GM19025 (cell line): ENCODE data around the gene PCGF2.
A peak's percentile ranks its signal among the peaks of the same experiment; 100 is the strongest.
"Not testable (repeated sequence)": the region's sequence is repeated elsewhere in the genome, so short reads cannot be mapped to it uniquely, and the experiment has no call there.

Experiments
- ATAC-seq: cut with Tn5 transposase; IDR thresholded peaks from one replicate; pipeline ENCODE4 v1.9.1; 2021; ENCODE audit warnings: mild to moderate bottlenecking, low read depth, moderate library complexity; ENCODE audit not compliant: unreplicated experiment

Gene PCGF2

GRCh38 chr17:38748149-38748891 lies at the start of gene PCGF2:
PCGF2 (minus strand) TSS chr17:38748336; CDS start chr17:38740402, 7,934 bp downstream.
- ATAC-seq: no peak

- ATAC-seq: no peak
Observed at GRCh38 chr17:38797828-38798227, 49.7 kb upstream of the PCGF2 start.

GRCh38 chr17:38797158-38797490 lies 49.0 kb upstream of the PCGF2 start:
- no peak for ATAC-seq

- ATAC-seq: no peak
Observed at GRCh38 chr17:38796451-38797157, 48.5 kb upstream of the PCGF2 start.

- no peak for ATAC-seq
Observed at GRCh38 chr17:38794221-38794620, 46.1 kb upstream of the PCGF2 start.

- ATAC-seq: no peak
Observed at GRCh38 chr17:38791162-38791561, 43.0 kb upstream of the PCGF2 start.

- not testable (repeated sequence) for ATAC-seq
Observed at GRCh38 chr17:38790148-38790707, 42.1 kb upstream of the PCGF2 start.

- ATAC-seq: no peak
Observed at GRCh38 chr17:38789185-38789584, 41.0 kb upstream of the PCGF2 start.

GRCh38 chr17:38787999-38788398 lies 39.9 kb upstream of the PCGF2 start:
- ATAC-seq: not testable (repeated sequence)

GRCh38 chr17:38786372-38786771 lies 38.2 kb upstream of the PCGF2 start:
- no peak for ATAC-seq

- no peak for ATAC-seq
Observed at GRCh38 chr17:38783227-38783626, 35.1 kb upstream of the PCGF2 start.

GRCh38 chr17:38779965-38780752 lies 32.0 kb upstream of the PCGF2 start:
- ATAC-seq: no peak

- no peak for ATAC-seq
Observed at GRCh38 chr17:38777641-38778250, 29.6 kb upstream of the PCGF2 start.

- ATAC-seq: no peak
Observed at GRCh38 chr17:38773258-38773657, 25.1 kb upstream of the PCGF2 start.

- no peak for ATAC-seq
Observed at GRCh38 chr17:38768417-38768816, 20.3 kb upstream of the PCGF2 start.

- ATAC-seq: no peak
Observed at GRCh38 chr17:38766341-38766740, 18.2 kb upstream of the PCGF2 start.

GRCh38 chr17:38762231-38762630 lies 14.1 kb upstream of the PCGF2 start:
- ATAC-seq: no peak

- ATAC-seq: no peak
Observed at GRCh38 chr17:38761612-38762011, 13.5 kb upstream of the PCGF2 start.

GRCh38 chr17:38753071-38753506 lies 5.0 kb upstream of the PCGF2 start:
- no peak for ATAC-seq

- ATAC-seq: peak; percentile 78
Observed at GRCh38 chr17:38752308-38753070, 4.4 kb upstream of the PCGF2 start, which contains the start of gene PSMB3. PSMB3 (plus strand) TSS chr17:38752741; CDS start chr17:38752827, 86 bp downstream.
